GM12891 (cell line): Measurements from ENCODE around the gene PAFAH1B2.

ENCODE experiments used
- POLR2A ChIP-seq: IDR thresholded peaks from 2 replicates; pipeline ENCODE4 v1.6.1; 2011; ENCODE audit warnings: low read depth, low read length, control low read depth
- POLR2AphosphoS5 ChIP-seq: IDR thresholded peaks from 2 replicates; pipeline ENCODE4 v1.6.1; 2011; ENCODE audit warnings: low read depth, low read length, control low read depth

DNA sequence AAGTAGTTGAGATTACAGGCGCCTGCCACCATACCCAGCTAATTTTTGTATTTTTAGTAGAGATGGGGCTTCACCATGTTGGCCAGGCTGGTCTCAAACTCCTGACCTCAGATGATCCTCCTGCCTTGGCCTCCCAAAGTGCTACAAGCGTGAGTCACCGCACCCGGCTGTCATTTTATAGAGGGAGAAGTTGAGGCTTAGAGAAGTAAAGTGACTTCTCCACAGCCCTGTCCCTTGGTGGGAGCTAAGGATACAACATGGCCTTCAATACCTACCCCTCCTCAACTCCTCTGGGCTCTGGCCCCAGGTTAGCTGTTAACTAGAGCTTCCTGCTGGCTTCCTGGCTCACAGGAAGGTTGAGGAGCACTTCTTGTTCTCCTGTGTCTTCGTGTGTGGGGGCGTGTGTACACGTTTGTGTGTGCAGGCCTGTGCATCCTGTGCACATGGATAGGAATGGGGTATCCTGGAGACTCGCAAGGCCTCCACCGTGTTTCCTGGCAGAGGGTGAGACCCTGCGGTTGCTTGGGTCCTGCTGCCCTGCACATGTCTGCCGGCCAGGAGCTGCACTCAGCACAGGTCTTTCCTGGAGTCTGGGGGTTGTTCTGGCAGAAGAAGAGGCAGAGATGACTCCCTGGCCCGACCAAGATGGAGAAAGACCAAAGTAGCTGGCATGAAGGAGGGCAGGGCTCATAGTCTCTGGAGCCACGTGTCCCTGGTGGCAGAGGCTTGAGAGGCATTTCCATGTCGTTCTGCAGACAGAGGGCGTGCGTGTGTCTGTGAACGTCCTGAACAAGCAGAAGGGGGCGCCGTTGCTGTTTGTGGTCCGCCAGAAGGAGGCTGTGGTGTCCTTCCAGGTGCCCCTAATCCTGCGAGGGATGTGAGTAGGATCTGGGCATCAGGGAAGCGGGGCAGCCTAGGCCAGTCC lies 36.8 kb downstream of the PAFAH1B2 start:
- TF ChIP-seq POLR2A: no peak
- TF ChIP-seq POLR2AphosphoS5: no peak
